ENCODE measurements around the gene PLIN5.

Gene PLIN5

GRCh38 chr19:4504297-4504701 is 30.7 kb downstream of the PLIN5 start:
- TF ChIP-seq SUZ12 (IDR thresholded peaks at IDR 0.05) (no peak), LEF1 (IDR thresholded peaks at IDR 0.05; ENCODE audit: borderline replicate concordance) (no peak)
- ChIA-PET POLR2A (no interaction called here), CTCF (interaction anchor here (1.0 kb wide), 1 partner anchor 21 kb away, joined by 3 read pairs; no protein-coding TSS in a partner anchor)
- no peak for DNase-seq (ENCODE audit: extremely low spot score)

- CTCF ChIA-PET: no interaction called here
- TF ChIP-seq L3MBTL2 (conservative IDR thresholded peaks at IDR 0.05): no peak
- no peak for TF ChIP-seq CTBP1 (IDR thresholded peaks at IDR 0.05; ENCODE audit: borderline replicate concordance)
- no peak for TF ChIP-seq SP1 (IDR thresholded peaks at IDR 0.05)
- TF ChIP-seq NFRKB (IDR thresholded peaks at IDR 0.05): no peak
- TF ChIP-seq TARDBP (IDR thresholded peaks at IDR 0.05): no peak
- no peak for TF ChIP-seq LEF1 (IDR thresholded peaks at IDR 0.05; ENCODE audit: borderline replicate concordance)
- no peak for TF ChIP-seq ARNT (IDR thresholded peaks at IDR 0.05)
- no peak for TF ChIP-seq ELF4 (IDR thresholded peaks at IDR 0.05)
- TF ChIP-seq ZNF384 (IDR thresholded peaks at IDR 0.05): no peak
- TF ChIP-seq FOXK2 (IDR thresholded peaks at IDR 0.05): no peak
- TF ChIP-seq SUZ12 (IDR thresholded peaks at IDR 0.05): no peak
- no peak for TF ChIP-seq FOXA1 (IDR thresholded peaks at IDR 0.05)
- DNase-seq (ENCODE audit: extremely low spot score): no peak
- POLR2A ChIA-PET: no interaction called here
Observed at GRCh38 chr19:4503825-4504170, 31.2 kb downstream of the PLIN5 start.

- DNase-seq (ENCODE audit: extremely low spot score): no peak
- TF ChIP-seq HDGF (IDR thresholded peaks at IDR 0.05; ENCODE audit: borderline replicate concordance): no peak
- no peak for TF ChIP-seq NFRKB (IDR thresholded peaks at IDR 0.05)
- TF ChIP-seq FOXM1 (IDR thresholded peaks at IDR 0.05; ENCODE audit: borderline replicate concordance): no peak
- TF ChIP-seq PKNOX1 (IDR thresholded peaks at IDR 0.05): no peak
- TF ChIP-seq CTBP1 (IDR thresholded peaks at IDR 0.05; ENCODE audit: borderline replicate concordance): no peak
- TF ChIP-seq ARNT (IDR thresholded peaks at IDR 0.05): no peak
- no peak for TF ChIP-seq FOXA1 (IDR thresholded peaks at IDR 0.05)
- no peak for TF ChIP-seq TARDBP (IDR thresholded peaks at IDR 0.05)
- TF ChIP-seq SUZ12 (IDR thresholded peaks at IDR 0.05): no peak
- TF ChIP-seq BHLHE40 (IDR thresholded peaks at IDR 0.05; ENCODE audit: borderline replicate concordance): no peak
- no peak for TF ChIP-seq ZNF384 (IDR thresholded peaks at IDR 0.05)
- no peak for TF ChIP-seq ELF4 (IDR thresholded peaks at IDR 0.05)
- TF ChIP-seq LEF1 (IDR thresholded peaks at IDR 0.05; ENCODE audit: borderline replicate concordance): no peak
- ChIA-PET CTCF (no interaction called here), POLR2A (no interaction called here)
Observed at GRCh38 chr19:4503132-4503824, 31.7 kb downstream of the PLIN5 start.

GRCh38 chr19:4502282-4503131 is 32.5 kb downstream of the PLIN5 start:
- DNase-seq (ENCODE audit: extremely low spot score): no peak
- CTCF ChIA-PET: no interaction called here
- POLR2A ChIA-PET: interaction anchor here (1.1 kb wide), 1 partner anchor 32 kb away, joined by 3 read pairs; no protein-coding TSS in a partner anchor
- no peak for TF ChIP-seq SUZ12 (IDR thresholded peaks at IDR 0.05)
- TF ChIP-seq ELF4 (IDR thresholded peaks at IDR 0.05): no peak
- TF ChIP-seq ARNT (IDR thresholded peaks at IDR 0.05): no peak
- TF ChIP-seq NFRKB (IDR thresholded peaks at IDR 0.05): no peak
- no peak for TF ChIP-seq PKNOX1 (IDR thresholded peaks at IDR 0.05)
- TF ChIP-seq CTBP1 (IDR thresholded peaks at IDR 0.05; ENCODE audit: borderline replicate concordance): no peak
- no peak for TF ChIP-seq FOXK2 (IDR thresholded peaks at IDR 0.05)
- no peak for TF ChIP-seq SP1 (IDR thresholded peaks at IDR 0.05)
- TF ChIP-seq BHLHE40 (IDR thresholded peaks at IDR 0.05; ENCODE audit: borderline replicate concordance): no peak
- TF ChIP-seq FOXM1 (IDR thresholded peaks at IDR 0.05; ENCODE audit: borderline replicate concordance): no peak
- no peak for TF ChIP-seq ZNF384 (IDR thresholded peaks at IDR 0.05)
- TF ChIP-seq HDGF (IDR thresholded peaks at IDR 0.05; ENCODE audit: borderline replicate concordance): no peak
- TF ChIP-seq L3MBTL2 (conservative IDR thresholded peaks at IDR 0.05): no peak
- no peak for TF ChIP-seq TARDBP (IDR thresholded peaks at IDR 0.05)
- TF ChIP-seq LEF1 (IDR thresholded peaks at IDR 0.05; ENCODE audit: borderline replicate concordance): no peak
- no peak for TF ChIP-seq FOXA1 (IDR thresholded peaks at IDR 0.05)

GRCh38 chr19:4501691-4502090 is 33.3 kb downstream of the PLIN5 start:
- POLR2A ChIA-PET: interaction anchor here (1.1 kb wide), 1 partner anchor 31 kb away, joined by 3 read pairs; no protein-coding TSS in a partner anchor
- CTCF ChIA-PET: no interaction called here
- no peak for TF ChIP-seq L3MBTL2 (conservative IDR thresholded peaks at IDR 0.05)
- TF ChIP-seq ELF4 (IDR thresholded peaks at IDR 0.05): no peak
- TF ChIP-seq TARDBP (IDR thresholded peaks at IDR 0.05): no peak
- TF ChIP-seq NFRKB (IDR thresholded peaks at IDR 0.05): no peak
- no peak for TF ChIP-seq ARNT (IDR thresholded peaks at IDR 0.05)
- TF ChIP-seq PKNOX1 (IDR thresholded peaks at IDR 0.05): no peak
- no peak for TF ChIP-seq SUZ12 (IDR thresholded peaks at IDR 0.05)
- no peak for TF ChIP-seq FOXM1 (IDR thresholded peaks at IDR 0.05; ENCODE audit: borderline replicate concordance)
- no peak for TF ChIP-seq HDGF (IDR thresholded peaks at IDR 0.05; ENCODE audit: borderline replicate concordance)
- TF ChIP-seq FOXK2 (IDR thresholded peaks at IDR 0.05): no peak
- TF ChIP-seq ZNF384 (IDR thresholded peaks at IDR 0.05): no peak
- no peak for DNase-seq (ENCODE audit: extremely low spot score)

Measured in HEK293T (cell line).